ENCODE data around the gene CRABP1. TPM values are rescaled to one million over a fixed set of nuclear protein-coding genes. Genes with fewer than 3 reads are reported as not detected.

The CRABP1 gene
- total RNA-seq, 1 donor from 2014 or later: not detected

DNA sequence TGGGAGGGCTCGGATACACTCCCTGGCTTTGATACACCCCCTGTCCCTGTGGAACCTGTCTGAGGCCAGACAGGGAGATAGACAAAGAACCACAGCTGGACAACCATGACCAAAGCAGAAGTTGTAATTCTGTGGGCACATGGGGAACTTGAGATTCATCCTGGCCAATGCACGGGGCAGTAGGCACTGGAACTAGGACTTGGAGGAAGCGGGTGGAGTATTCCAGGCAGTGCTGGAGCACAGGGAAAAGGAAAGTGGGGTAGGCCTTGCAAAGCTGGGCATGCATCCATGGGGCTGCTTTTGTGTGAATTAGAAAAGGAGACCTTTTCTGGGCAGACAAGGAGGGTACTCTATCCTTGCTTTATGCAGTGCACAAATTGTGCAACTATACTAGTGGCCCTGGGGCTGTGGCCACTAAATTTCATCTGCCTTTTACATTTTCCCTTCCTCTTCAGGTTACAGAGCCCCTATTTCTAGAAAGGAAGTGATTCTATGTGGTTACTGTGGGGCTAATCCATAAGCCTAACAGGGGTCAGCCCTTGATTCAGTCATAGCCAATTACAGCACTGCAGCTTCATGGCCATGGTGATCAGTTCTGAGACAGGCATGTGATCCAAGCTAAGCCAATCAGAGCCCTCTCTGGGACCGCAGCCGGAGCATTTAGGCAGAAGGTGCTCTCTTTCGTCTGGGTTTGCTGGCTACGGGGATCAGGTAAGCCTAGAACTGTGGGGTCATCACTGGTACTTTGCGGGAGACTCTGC is 21.0 kb downstream of the CRABP1 start:
- Histone ChIP-seq H3K36me3 (ENCODE audit: control insufficient read depth, insufficient read depth, low read length) (no peaks in the 10 kb centered on the region), H3K27me3 (ENCODE audit: control insufficient read depth, insufficient read depth, low read length) (no peaks in the 10 kb centered on the region), H3K4me3 (ENCODE audit: low read depth, low read length) (no peak overlapping the region)
- DNase-seq (ENCODE audit: low read depth) (no peak), FAIRE-seq (peak; percentile 28)
- TF ChIP-seq, protein P1, sequence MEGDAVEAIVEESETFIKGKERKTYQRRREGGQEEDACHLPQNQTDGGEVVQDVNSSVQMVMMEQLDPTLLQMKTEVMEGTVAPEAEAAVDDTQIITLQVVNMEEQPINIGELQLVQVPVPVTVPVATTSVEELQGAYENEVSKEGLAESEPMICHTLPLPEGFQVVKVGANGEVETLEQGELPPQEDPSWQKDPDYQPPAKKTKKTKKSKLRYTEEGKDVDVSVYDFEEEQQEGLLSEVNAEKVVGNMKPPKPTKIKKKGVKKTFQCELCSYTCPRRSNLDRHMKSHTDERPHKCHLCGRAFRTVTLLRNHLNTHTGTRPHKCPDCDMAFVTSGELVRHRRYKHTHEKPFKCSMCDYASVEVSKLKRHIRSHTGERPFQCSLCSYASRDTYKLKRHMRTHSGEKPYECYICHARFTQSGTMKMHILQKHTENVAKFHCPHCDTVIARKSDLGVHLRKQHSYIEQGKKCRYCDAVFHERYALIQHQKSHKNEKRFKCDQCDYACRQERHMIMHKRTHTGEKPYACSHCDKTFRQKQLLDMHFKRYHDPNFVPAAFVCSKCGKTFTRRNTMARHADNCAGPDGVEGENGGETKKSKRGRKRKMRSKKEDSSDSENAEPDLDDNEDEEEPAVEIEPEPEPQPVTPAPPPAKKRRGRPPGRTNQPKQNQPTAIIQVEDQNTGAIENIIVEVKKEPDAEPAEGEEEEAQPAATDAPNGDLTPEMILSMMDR (IDR thresholded peaks at IDR 0.05; ENCODE audit: insufficient read depth, low read length, severe bottlenecking): no peak

DNA sequence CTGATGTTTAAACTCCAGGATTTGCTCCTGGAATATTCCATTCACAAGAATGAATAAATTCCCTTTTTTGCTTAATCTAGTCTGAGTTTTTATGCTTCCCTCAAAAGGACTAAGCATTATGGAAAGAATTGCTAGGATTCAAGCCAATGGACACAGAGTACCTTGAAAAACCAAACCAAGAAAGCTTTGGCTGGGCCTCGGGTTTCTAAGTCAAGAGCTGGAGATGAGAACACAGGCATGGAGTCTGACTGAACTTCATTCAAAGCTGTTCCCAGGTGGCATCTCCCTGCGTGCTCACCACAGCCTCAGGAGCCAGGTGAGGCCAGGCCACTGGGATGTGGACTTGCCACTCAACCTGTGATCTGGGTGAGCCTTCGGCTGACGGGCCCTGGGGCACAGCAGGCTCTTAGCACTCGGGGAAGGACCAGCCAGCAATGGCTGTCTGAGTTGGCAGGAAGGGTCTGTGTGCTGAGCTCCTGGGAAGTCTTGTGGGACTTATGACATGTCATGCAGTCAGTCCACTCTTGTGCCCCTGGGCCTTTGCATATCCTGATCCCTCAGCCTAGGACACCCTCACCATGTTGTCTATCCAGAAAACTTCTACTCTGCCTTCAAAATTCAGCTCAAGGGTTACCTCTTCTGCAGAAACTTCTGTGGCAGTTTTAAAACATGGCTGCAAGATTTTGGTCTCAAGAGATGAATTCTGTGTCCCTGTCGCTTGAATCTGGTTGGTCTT is 21.8 kb downstream of the CRABP1 start:
- no peak overlapping the region for H3K4me3 ChIP-seq (ENCODE audit: low read depth, low read length)
- FAIRE-seq: no peak
- TF ChIP-seq, protein P1 (IDR thresholded peaks at IDR 0.05; ENCODE audit: insufficient read depth, low read length, severe bottlenecking): no peak
- no peak for DNase-seq (ENCODE audit: low read depth)
- no peaks in the 10 kb centered on the region for H3K36me3 ChIP-seq (ENCODE audit: control insufficient read depth, insufficient read depth, low read length)
- no peaks in the 10 kb centered on the region for H3K27me3 ChIP-seq (ENCODE audit: control insufficient read depth, insufficient read depth, low read length)

DNA sequence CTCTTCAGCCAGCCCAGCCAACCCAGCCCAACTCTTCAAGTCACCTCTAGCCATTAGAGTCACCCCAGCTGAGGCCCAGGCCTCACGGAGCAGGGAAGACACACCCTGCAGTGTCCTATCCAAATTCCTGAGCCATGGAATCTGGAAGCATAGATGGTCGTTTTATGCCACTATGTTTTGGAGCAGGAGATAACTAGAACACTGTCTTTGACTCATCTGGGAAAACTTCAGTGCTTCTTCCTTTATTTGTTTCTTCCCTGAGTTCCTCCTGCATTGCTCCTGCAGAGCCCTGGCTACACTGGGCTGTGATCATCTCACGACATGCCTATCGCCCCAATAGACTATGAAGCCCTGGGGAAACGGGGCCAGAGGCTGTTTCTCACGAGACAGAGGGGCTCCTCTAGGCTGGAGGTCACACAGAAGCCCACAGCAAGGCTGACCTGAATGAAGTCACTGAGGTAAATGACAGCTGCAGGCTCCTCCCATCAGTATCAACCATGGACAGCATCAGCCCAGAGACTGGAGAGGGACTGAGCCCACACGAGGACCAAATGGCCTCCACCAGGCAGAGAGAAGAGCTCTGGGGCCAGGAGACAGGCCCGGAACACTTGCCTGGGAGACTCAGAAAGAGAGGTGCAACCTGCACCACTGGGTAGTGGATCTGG is 22.7 kb downstream of the CRABP1 start:
- no peak for DNase-seq (ENCODE audit: low read depth)

DNA sequence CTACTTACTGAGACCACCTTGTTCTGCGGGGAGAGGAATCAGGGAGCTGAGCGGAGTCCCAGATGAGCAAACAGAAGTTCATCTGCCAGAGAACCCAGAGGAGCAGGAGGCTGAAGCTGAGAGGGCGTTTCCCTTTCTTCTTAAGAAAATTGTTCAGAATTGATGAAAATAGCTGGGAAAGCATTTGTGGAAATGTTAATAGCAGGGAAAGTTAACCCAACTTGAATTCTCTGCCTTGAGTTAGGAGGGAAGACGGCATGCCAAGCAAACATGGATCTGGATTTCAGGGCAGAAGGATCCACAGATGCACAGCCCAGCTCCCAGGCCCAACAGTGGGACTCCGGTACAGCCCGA is 23.2 kb downstream of the CRABP1 start:
- no peaks in the 10 kb centered on the region for H3K36me3 ChIP-seq (ENCODE audit: control insufficient read depth, insufficient read depth, low read length)
- FAIRE-seq (no peak), DNase-seq (ENCODE audit: low read depth) (no peak)
- H3K27me3 ChIP-seq (ENCODE audit: control insufficient read depth, insufficient read depth, low read length): no peaks in the 10 kb centered on the region
- no peak overlapping the region for H3K4me3 ChIP-seq (ENCODE audit: low read depth, low read length)
- TF ChIP-seq, protein P1 (IDR thresholded peaks at IDR 0.05; ENCODE audit: insufficient read depth, low read length, severe bottlenecking): no peak

More for the DNA sequence above, 22.7 kb downstream of the CRABP1 start:
- Histone ChIP-seq H3K36me3 (ENCODE audit: control insufficient read depth, insufficient read depth, low read length) (no peaks in the 10 kb centered on the region), H3K4me3 (ENCODE audit: low read depth, low read length) (no peak overlapping the region), H3K27me3 (ENCODE audit: control insufficient read depth, insufficient read depth, low read length) (no peaks in the 10 kb centered on the region)
- TF ChIP-seq, protein P1 (IDR thresholded peaks at IDR 0.05; ENCODE audit: insufficient read depth, low read length, severe bottlenecking): no peak
- no peak for FAIRE-seq

DNA sequence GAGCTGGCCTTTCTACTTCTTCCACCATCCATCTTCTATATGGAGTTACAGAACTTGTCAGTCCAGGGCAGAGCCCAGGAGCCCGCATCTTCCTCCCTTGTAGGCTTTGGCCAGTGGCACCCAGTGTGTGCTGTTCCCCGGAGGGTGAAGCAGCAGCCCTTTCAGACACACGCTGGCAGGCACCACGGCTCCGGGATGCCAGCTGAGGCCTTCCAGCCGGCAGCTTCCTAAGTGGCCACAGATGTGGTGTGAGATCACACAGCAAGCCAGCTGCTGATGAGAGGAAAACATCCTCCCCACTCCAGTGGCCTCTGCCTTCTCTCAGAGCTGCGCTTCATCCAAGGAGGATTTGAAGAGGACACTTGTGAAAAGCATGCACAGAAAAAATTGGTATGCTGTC is 24.1 kb downstream of the CRABP1 start:
- TF ChIP-seq, protein P1 (IDR thresholded peaks at IDR 0.05; ENCODE audit: insufficient read depth, low read length, severe bottlenecking): no peak
- H3K27me3 ChIP-seq (ENCODE audit: control insufficient read depth, insufficient read depth, low read length): no peaks in the 10 kb centered on the region
- FAIRE-seq (no peak), DNase-seq (ENCODE audit: low read depth) (no peak)
- no peaks in the 10 kb centered on the region for H3K36me3 ChIP-seq (ENCODE audit: control insufficient read depth, insufficient read depth, low read length)
- H3K4me3 ChIP-seq (ENCODE audit: low read depth, low read length): no peak overlapping the region
